IPS DF 6.9 (cell line): ENCODE results near the gene RHOC.

Experiments used
- DNase-seq: peaks from one replicate; pipeline ENCODE4 v3.0.0-alpha.2; 2013; ENCODE audit warnings: low read depth, low spot score
- H3K27ac ChIP-seq: one replicate; pipeline ENCODE4 v1.5.1; 2013; ENCODE audit warnings: low read length, control low read depth
- H3K27me3 ChIP-seq: 2 replicates; pipeline ENCODE4 v1.6.1; 2013; ENCODE audit warnings: mild to moderate bottlenecking, low read length; ENCODE audit not compliant: control insufficient read depth, insufficient read depth
- H3K36me3 ChIP-seq: 2 replicates; pipeline ENCODE4 v1.6.1; 2013; ENCODE audit warnings: low read length; ENCODE audit not compliant: control insufficient read depth, insufficient read depth
- H3K4me1 ChIP-seq: 2 replicates; pipeline ENCODE4 v1.6.1; 2013; ENCODE audit warnings: low read length; ENCODE audit not compliant: control insufficient read depth, insufficient read depth
- H3K4me3 ChIP-seq: 2 replicates; pipeline ENCODE4 v1.5.1; 2013; ENCODE audit warnings: mild to moderate bottlenecking, low read length
- H3K9me3 ChIP-seq: 2 replicates; pipeline ENCODE4 v1.6.1; 2013; ENCODE audit warnings: low read length, inconsistent platforms; ENCODE audit not compliant: control insufficient read depth, insufficient read depth
- WGBS: extraction: QIAGEN DNeasy Blood & Tissue Kit; methylation state at CpG from one replicate; pipeline ENCODE4 v1.1.7; 2013; ENCODE audit warnings: mixed read lengths, missing lambda C conversion rate; ENCODE audit not compliant: insufficient read length, insufficient coverage; 5-methylcytosine and 5-hydroxymethylcytosine counted together

RHOC gene

GRCh38 chr1:112710586-112710985 is 3.7 kb upstream of the RHOC start:
- peaks cover 4% of the 10 kb centered on the region; the same call in 1 of the 2 replicates for H3K36me3 ChIP-seq
- WGBS, result no CpG with 5 or more reads among the region's 3 CpGs
- H3K27ac ChIP-seq, result no peak overlapping the region
- no peaks in the 10 kb centered on the region; the same call in 1 of the 2 replicates for H3K27me3 ChIP-seq
- H3K4me1 ChIP-seq, result peaks cover 17% of the 10 kb centered on the region
- H3K9me3 ChIP-seq, result no peaks in the 10 kb centered on the region
- DNase-seq, result no peak
- no peak overlapping the region for H3K4me3 ChIP-seq

GRCh38 chr1:112710159-112710558 is 3.2 kb upstream of the RHOC start:
- Histone ChIP-seq H3K4me1 (peaks cover 19% of the 10 kb centered on the region), H3K27me3 (no peaks in the 10 kb centered on the region; the same call in 1 of the 2 replicates), H3K36me3 (peaks cover 4% of the 10 kb centered on the region; the same call in 1 of the 2 replicates), H3K27ac (no peak overlapping the region), H3K4me3 (no peak overlapping the region), H3K9me3 (no peaks in the 10 kb centered on the region)
- no CpG with 5 or more reads among the region's 7 CpGs for WGBS
- DNase-seq, result no peak

- no peaks in the 10 kb centered on the region for H3K9me3 ChIP-seq
- no CpG with 5 or more reads among the region's 3 CpGs for WGBS
Observed at GRCh38 chr1:112708489-112708888, 1.6 kb upstream of the RHOC start.

GRCh38 chr1:112708002-112708448 is 1.1 kb upstream of the RHOC start:
- no peak overlapping the region for H3K27ac ChIP-seq
- no peaks in the 10 kb centered on the region for H3K9me3 ChIP-seq
- peaks cover 4% of the 10 kb centered on the region; the same call in 1 of the 2 replicates for H3K36me3 ChIP-seq
- no peak overlapping the region for H3K4me3 ChIP-seq
- no peaks in the 10 kb centered on the region; the same call in 1 of the 2 replicates for H3K27me3 ChIP-seq
- DNase-seq, result no peak
- peaks cover 15% of the 10 kb centered on the region for H3K4me1 ChIP-seq
- WGBS, result no CpG with 5 or more reads among the region's 6 CpGs

More at GRCh38 chr1:112708489-112708888, 1.6 kb upstream of the RHOC start:
- Histone ChIP-seq H3K4me1 (peaks cover 17% of the 10 kb centered on the region), H3K27ac (no peak overlapping the region), H3K27me3 (no peaks in the 10 kb centered on the region; the same call in 1 of the 2 replicates), H3K36me3 (peaks cover 4% of the 10 kb centered on the region; the same call in 1 of the 2 replicates), H3K4me3 (no peak overlapping the region)
- DNase-seq, result no peak

- Histone ChIP-seq H3K36me3 (peaks cover 4% of the 10 kb centered on the region; the same call in 1 of the 2 replicates), H3K27me3 (no peaks in the 10 kb centered on the region; the same call in 1 of the 2 replicates), H3K27ac (no peak overlapping the region), H3K9me3 (no peaks in the 10 kb centered on the region), H3K4me1 (peaks cover 14% of the 10 kb centered on the region), H3K4me3 (peak overlapping the region; percentile 86; the same call in 1 of the 2 replicates)
- no CpG with 5 or more reads among the region's 42 CpGs for WGBS
- no peak for DNase-seq
Observed at GRCh38 chr1:112707221-112708001, 484 bp upstream of the RHOC start.

- Histone ChIP-seq H3K27ac (no peak overlapping the region), H3K4me3 (no peak overlapping the region; the same call in 1 of the 2 replicates), H3K9me3 (no peaks in the 10 kb centered on the region), H3K27me3 (no peaks in the 10 kb centered on the region; the same call in 1 of the 2 replicates), H3K36me3 (peaks cover 6% of the 10 kb centered on the region; the same call in 1 of the 2 replicates), H3K4me1 (peaks cover 15% of the 10 kb centered on the region)
- WGBS, result no CpG with 5 or more reads among the region's 13 CpGs
- DNase-seq, result peak; percentile 92
Observed at GRCh38 chr1:112704934-112705627, 1.8 kb downstream of the RHOC start.

- no peak for DNase-seq
- Histone ChIP-seq H3K9me3 (no peaks in the 10 kb centered on the region), H3K4me3 (no peak overlapping the region; the same call in 1 of the 2 replicates), H3K4me1 (peaks cover 16% of the 10 kb centered on the region), H3K36me3 (peaks cover 11% of the 10 kb centered on the region), H3K27ac (no peak overlapping the region), H3K27me3 (no peaks in the 10 kb centered on the region; the same call in 1 of the 2 replicates)
- WGBS, result no CpG with 5 or more reads among the region's 7 CpGs
Observed at GRCh38 chr1:112704391-112704933, 2.5 kb downstream of the RHOC start.

GRCh38 chr1:112703706-112704105 is 3.2 kb downstream of the RHOC start:
- Histone ChIP-seq H3K27me3 (no peaks in the 10 kb centered on the region; the same call in 1 of the 2 replicates), H3K36me3 (peaks cover 13% of the 10 kb centered on the region), H3K27ac (no peak overlapping the region), H3K4me3 (no peak overlapping the region), H3K9me3 (no peaks in the 10 kb centered on the region), H3K4me1 (peaks cover 16% of the 10 kb centered on the region)
- no CpG with 5 or more reads among the region's 8 CpGs for WGBS
- no peak for DNase-seq

- H3K4me1 ChIP-seq, result peaks cover 15% of the 10 kb centered on the region
- H3K36me3 ChIP-seq, result peaks cover 13% of the 10 kb centered on the region
- WGBS, result no CpG with 5 or more reads among the region's 12 CpGs
- H3K27ac ChIP-seq, result no peak overlapping the region
- no peak overlapping the region for H3K4me3 ChIP-seq
- H3K27me3 ChIP-seq, result no peaks in the 10 kb centered on the region; the same call in 1 of the 2 replicates
- H3K9me3 ChIP-seq, result no peaks in the 10 kb centered on the region
- DNase-seq, result no peak
Observed at GRCh38 chr1:112702420-112703261, 4.3 kb downstream of the RHOC start.
